ENCODE data around the gene ATP10B.

DNA sequence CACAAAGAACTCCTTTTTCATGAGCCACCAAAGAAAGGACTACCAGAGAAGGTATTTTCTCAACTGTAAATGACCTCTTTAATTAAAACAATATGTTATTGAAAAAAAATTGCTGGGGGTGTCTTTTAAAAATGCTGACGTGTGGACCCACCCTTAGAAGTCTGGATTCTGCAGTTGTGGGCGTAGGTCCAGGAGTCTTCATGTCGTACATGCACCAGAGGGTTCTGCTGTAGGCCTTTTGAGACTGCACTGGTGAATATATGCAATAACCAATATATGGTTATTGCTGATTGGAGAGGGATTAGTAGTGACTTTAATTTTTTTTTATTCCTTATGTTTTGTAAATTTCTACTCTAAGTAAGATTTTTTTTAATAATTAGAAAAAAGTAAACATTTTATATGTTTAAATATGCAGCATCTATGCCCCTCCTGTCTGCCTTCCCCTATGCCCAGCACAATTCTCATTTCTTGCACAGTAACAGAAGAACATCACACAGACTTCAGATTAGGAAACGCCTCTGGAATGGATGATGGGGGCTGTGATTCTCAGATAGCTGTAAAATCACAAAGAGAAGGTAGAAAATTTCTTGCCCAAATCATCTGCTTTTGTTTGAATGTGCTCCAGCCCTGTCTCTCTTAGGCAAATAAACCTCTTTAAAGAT is 328.4 kb downstream of the ATP10B start:
- TF ChIP-seq, protein P1, sequence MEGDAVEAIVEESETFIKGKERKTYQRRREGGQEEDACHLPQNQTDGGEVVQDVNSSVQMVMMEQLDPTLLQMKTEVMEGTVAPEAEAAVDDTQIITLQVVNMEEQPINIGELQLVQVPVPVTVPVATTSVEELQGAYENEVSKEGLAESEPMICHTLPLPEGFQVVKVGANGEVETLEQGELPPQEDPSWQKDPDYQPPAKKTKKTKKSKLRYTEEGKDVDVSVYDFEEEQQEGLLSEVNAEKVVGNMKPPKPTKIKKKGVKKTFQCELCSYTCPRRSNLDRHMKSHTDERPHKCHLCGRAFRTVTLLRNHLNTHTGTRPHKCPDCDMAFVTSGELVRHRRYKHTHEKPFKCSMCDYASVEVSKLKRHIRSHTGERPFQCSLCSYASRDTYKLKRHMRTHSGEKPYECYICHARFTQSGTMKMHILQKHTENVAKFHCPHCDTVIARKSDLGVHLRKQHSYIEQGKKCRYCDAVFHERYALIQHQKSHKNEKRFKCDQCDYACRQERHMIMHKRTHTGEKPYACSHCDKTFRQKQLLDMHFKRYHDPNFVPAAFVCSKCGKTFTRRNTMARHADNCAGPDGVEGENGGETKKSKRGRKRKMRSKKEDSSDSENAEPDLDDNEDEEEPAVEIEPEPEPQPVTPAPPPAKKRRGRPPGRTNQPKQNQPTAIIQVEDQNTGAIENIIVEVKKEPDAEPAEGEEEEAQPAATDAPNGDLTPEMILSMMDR (IDR thresholded peaks at IDR 0.05; ENCODE audit: low read length): no peak
- TF ChIP-seq EZH2 (IDR thresholded peaks at IDR 0.05; ENCODE audit: borderline replicate concordance, low read length): no peak
